Neural cell (in vitro differentiated cells): ENCODE results near the gene EFCC1. TPM values are rescaled to one million over a fixed set of nuclear protein-coding genes. Genes with fewer than 3 reads are reported as not detected.

Experiments
- H2AFZ ChIP-seq: fragments of 200-600, 300-800 bp; sonication (generic), shearing (Covaris generic); 2 replicates; pipeline ENCODE4 v1.6.0; 2014; ENCODE audit warnings: low read depth, mild to moderate bottlenecking, antibody characterized with exemption, low read length, moderate library complexity
- H3F3A ChIP-seq: fragments of 200-600 bp; shearing (Covaris generic); 2 replicates; pipeline ENCODE4 v1.6.1; 2016; ENCODE audit warnings: mild to moderate bottlenecking, moderate library complexity, mixed read lengths, antibody characterized with exemption, low read length; ENCODE audit not compliant: insufficient read depth, poor library complexity, severe bottlenecking
- H3K27ac ChIP-seq: fragments of 200-600, 300-800 bp; sonication (generic), shearing (Covaris generic); 2 replicates; pipeline ENCODE4 v1.5.1; 2014; ENCODE audit warnings: mild to moderate bottlenecking, low read length, moderate library complexity
- H3K27me3 ChIP-seq: fragments of 300-800, 200-600 bp; sonication (generic), shearing (Covaris generic); 2 replicates; pipeline ENCODE4 v1.6.0; 2014; ENCODE audit warnings: mild to moderate bottlenecking, low read depth, low read length, moderate library complexity; ENCODE audit not compliant: insufficient read depth
- H3K36me3 ChIP-seq: fragments of 300-800, 200-600 bp; sonication (generic), shearing (Covaris generic); 2 replicates; pipeline ENCODE4 v1.5.1; 2014; ENCODE audit warnings: mild to moderate bottlenecking, antibody characterized with exemption, low read length, moderate library complexity; ENCODE audit not compliant: insufficient read depth
- H3K4me2 ChIP-seq: fragments of 300-800, 200-600 bp; sonication (generic), shearing (Covaris generic); 2 replicates; pipeline ENCODE4 v1.6.0; 2014; ENCODE audit warnings: mild to moderate bottlenecking, low read length
- H3K4me3 ChIP-seq: fragments of 300-800, 200-600 bp; sonication (generic), shearing (Covaris generic); 2 replicates; pipeline ENCODE4 v1.5.1; 2014; ENCODE audit warnings: mild to moderate bottlenecking, low read length, moderate library complexity
- H3K79me2 ChIP-seq: fragments of 200-600 bp; shearing (Covaris generic); replicated peaks from 2 replicates; pipeline ENCODE4 v1.6.0; 2014; ENCODE audit warnings: mild to moderate bottlenecking, low read length, moderate library complexity; ENCODE audit not compliant: insufficient read depth
- H3K9ac ChIP-seq: fragments of 300-800, 200-600 bp; sonication (generic), shearing (Covaris generic); 2 replicates; pipeline ENCODE4 v1.6.1; 2016; ENCODE audit warnings: mild to moderate bottlenecking, low read length, mixed read lengths
- H3K9me2 ChIP-seq: fragments of 200-600 bp; shearing (Covaris generic); 2 replicates; pipeline ENCODE4 v1.6.1; 2016; ENCODE audit warnings: mild to moderate bottlenecking, low read length, mixed read lengths; ENCODE audit not compliant: insufficient read depth
- H3K9me3 ChIP-seq: fragments of 200-600, 300-800 bp; sonication (generic), shearing (Covaris generic); 2 replicates; pipeline ENCODE4 v1.6.1; 2016; ENCODE audit warnings: mild to moderate bottlenecking, mixed run types, low read length, moderate library complexity, mixed read lengths
- H4K20me1 ChIP-seq: fragments of 200-600 bp; shearing (Covaris generic); 2 replicates; pipeline ENCODE4 v1.6.1; 2016; ENCODE audit warnings: mild to moderate bottlenecking, mixed run types; ENCODE audit not compliant: insufficient read depth
- EP300 ChIP-seq: fragments of 450-650 bp; conservative IDR thresholded peaks from 2 replicates; pipeline ENCODE4 v1.6.1; 2014; ENCODE audit warnings: antibody characterized with exemption, mild to moderate bottlenecking, moderate library complexity; ENCODE audit not compliant: poor library complexity, severe bottlenecking
- EZH2 ChIP-seq: fragments of 200-600, 300-800 bp; shearing (Covaris generic), sonication (generic); IDR thresholded peaks from 2 replicates; pipeline ENCODE4 v1.6.1; 2014; ENCODE audit warnings: antibody characterized with exemption, low read length, borderline replicate concordance, mild to moderate bottlenecking; ENCODE audit not compliant: insufficient read depth, poor library complexity, severe bottlenecking
- MXI1 ChIP-seq: fragments of 450-650 bp; conservative IDR thresholded peaks from 2 replicates; pipeline ENCODE4 v1.6.1; 2014; ENCODE audit warnings: antibody characterized with exemption, mild to moderate bottlenecking; ENCODE audit not compliant: poor library complexity, severe bottlenecking
- POLR2AphosphoS5 ChIP-seq: IDR thresholded peaks from 2 replicates; pipeline ENCODE4 v1.6.1; 2012
- RAD21 ChIP-seq: fragments of 450-650 bp; conservative IDR thresholded peaks from 2 replicates; pipeline ENCODE4 v1.6.1; 2014; ENCODE audit warnings: antibody characterized with exemption, mild to moderate bottlenecking, moderate library complexity
- REST ChIP-seq: IDR thresholded peaks from 2 replicates; pipeline ENCODE4 v1.6.1; 2012; ENCODE audit warnings: borderline replicate concordance
- SMC3 ChIP-seq: fragments of 450-650 bp; conservative IDR thresholded peaks from 2 replicates; pipeline ENCODE4 v1.6.1; 2014; ENCODE audit warnings: antibody characterized with exemption, mild to moderate bottlenecking, moderate library complexity; ENCODE audit not compliant: poor library complexity
- TAF1 ChIP-seq: IDR thresholded peaks from 2 replicates; pipeline ENCODE4 v1.6.1; 2012; ENCODE audit warnings: low read depth
- polyA plus RNA-seq: library from polyadenylated mRNA; depleted of rRNA; stranded (reverse); fragments of >200 nt; gene quantifications from 2 replicates; pipeline ENCODE4 v1.2.3, GENCODE V29; 2014
- TF ChIP-seq, protein P1 (sequence below): fragments of 450-650 bp; IDR thresholded peaks from 2 replicates; pipeline ENCODE4 v1.5.1; 2014; ENCODE audit warnings: antibody characterized with exemption, mild to moderate bottlenecking, moderate library complexity; ENCODE audit not compliant: poor library complexity, severe bottlenecking

Gene EFCC1
- polyA plus RNA-seq, 1 donor from 2014 or later, result not detected

DNA sequence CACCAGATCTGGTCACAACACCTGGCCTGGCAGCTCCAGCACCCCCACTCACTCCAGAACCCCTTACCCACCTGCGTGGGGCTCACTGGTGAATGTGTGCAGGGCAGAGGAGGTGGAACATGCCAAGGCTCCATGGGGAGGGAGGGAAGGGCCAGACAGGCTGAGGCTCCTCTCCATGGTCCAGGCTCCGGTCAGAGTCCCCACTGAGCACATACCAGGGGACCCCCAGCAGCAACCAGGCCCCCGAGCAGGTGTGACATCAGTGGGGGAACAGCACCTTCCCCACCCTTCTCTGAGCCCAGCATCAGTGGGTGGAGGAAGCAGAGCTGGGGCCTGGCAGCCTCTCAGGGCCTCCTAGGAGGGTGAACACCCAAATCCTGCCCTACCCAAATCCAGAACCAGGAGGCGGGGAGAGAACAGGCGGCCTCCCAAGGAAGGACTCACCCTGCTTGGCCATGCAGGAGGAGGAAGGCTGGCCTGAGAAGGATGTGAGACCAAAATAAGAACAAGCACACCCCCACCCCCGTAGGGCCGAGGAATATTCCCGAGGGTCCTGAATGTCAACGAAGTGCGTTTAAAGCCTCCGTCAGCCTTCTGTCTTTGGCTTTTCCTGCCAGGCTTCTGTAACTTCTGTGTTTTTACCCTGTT is 58.3 kb downstream of the EFCC1 start:
- Histone ChIP-seq H3K9ac (no peak overlapping the region), H3F3A (no peaks in the 10 kb centered on the region), H3K9me3 (no peaks in the 10 kb centered on the region), H3K9me2 (no peaks in the 10 kb centered on the region), H3K36me3 (no peaks in the 10 kb centered on the region), H3K27ac (no peak overlapping the region), H3K4me3 (no peak overlapping the region), H3K27me3 (no peaks in the 10 kb centered on the region), H2AFZ (no peak overlapping the region), H3K79me2 (no peaks in the 10 kb centered on the region), H3K4me2 (no peak overlapping the region), H4K20me1 (no peaks in the 10 kb centered on the region)
- TF ChIP-seq EP300, result no peak
- no peak for TF ChIP-seq REST
- no peak for TF ChIP-seq POLR2AphosphoS5
- no peak for TF ChIP-seq EZH2
- TF ChIP-seq RAD21, result no peak
- TF ChIP-seq, protein P1, sequence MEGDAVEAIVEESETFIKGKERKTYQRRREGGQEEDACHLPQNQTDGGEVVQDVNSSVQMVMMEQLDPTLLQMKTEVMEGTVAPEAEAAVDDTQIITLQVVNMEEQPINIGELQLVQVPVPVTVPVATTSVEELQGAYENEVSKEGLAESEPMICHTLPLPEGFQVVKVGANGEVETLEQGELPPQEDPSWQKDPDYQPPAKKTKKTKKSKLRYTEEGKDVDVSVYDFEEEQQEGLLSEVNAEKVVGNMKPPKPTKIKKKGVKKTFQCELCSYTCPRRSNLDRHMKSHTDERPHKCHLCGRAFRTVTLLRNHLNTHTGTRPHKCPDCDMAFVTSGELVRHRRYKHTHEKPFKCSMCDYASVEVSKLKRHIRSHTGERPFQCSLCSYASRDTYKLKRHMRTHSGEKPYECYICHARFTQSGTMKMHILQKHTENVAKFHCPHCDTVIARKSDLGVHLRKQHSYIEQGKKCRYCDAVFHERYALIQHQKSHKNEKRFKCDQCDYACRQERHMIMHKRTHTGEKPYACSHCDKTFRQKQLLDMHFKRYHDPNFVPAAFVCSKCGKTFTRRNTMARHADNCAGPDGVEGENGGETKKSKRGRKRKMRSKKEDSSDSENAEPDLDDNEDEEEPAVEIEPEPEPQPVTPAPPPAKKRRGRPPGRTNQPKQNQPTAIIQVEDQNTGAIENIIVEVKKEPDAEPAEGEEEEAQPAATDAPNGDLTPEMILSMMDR, result no peak
- TF ChIP-seq SMC3, result no peak
- TF ChIP-seq TAF1, result no peak
- TF ChIP-seq MXI1, result no peak

DNA sequence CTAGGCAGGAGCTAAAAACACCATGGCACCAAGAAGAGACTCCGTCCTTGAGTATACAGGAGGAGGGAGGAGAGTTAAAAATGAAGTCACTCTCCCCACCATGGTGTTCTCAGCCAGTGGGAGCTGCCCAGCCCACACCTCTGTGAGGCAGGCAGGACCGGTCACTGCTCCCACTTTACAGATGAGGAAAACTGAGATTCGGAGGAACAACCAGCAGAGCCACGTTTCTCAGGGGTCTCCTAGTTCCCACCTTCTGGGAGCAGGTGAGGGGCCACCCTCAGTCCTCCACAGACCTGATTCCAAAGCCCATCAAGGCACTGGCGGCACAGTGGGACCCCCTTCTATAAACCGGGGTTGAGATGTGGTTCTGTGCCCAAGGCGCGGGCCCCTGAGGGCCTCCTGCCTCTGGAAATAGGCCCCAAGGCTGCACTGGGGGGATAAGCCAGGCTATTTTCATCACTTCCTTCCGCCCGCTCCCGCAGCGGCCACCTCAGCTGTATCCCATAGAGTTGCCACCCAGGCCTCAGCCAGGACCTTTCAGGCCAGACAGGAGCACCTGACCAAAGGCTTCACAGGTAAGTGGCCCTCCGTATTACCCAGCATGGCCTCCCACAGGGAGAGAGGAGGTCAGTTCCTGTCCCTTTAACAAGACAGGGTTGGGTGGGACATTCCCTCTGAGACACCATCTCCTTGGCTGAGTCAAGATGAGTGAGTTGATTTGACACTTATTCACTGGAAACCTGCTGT is 59.3 kb downstream of the EFCC1 start, which contains the start of gene GP9:
Gene GP9, plus strand, starts transcription at position 504 of the 747 bp plus-strand sequence. CDS start 961 bp downstream, outside the sequence.
- H3K9me2 ChIP-seq, result no peaks in the 10 kb centered on the region
- no peak within 1 kb of the TSS for H2AFZ ChIP-seq
- no peaks in the 10 kb centered on the region for H3K36me3 ChIP-seq
- H3K79me2 ChIP-seq, result no peaks in the 10 kb centered on the region
- H3K27me3 ChIP-seq, result no peaks in the 10 kb centered on the region
- no peaks in the 10 kb centered on the region for H3K9me3 ChIP-seq
- H3K9ac ChIP-seq, result no peak within 1 kb of the TSS
- no peaks in the 10 kb centered on the region for H3F3A ChIP-seq
- no peak within 1 kb of the TSS for H3K4me2 ChIP-seq
- no peak within 1 kb of the TSS for H3K4me3 ChIP-seq
- H4K20me1 ChIP-seq, result no peaks in the 10 kb centered on the region
- TF ChIP-seq SMC3 (no peak), EZH2 (no peak), EP300 (no peak), TAF1 (no peak), RAD21 (no peak), MXI1 (no peak), POLR2AphosphoS5 (no peak), REST (no peak)
- TF ChIP-seq, protein P1, result no peak
- H3K27ac ChIP-seq, result no peak within 1 kb of the TSS
